HG03139 (cell line): ENCODE results near the gene RHOU.

Source experiments
- ATAC-seq: cut with Tn5 transposase; IDR thresholded peaks from one replicate; pipeline ENCODE4 v1.9.1; 2021; ENCODE audit not compliant: unreplicated experiment

The RHOU gene

GRCh38 chr1:228782662-228783417 lies 47.6 kb downstream of the RHOU start:
- ATAC-seq = no peak

GRCh38 chr1:228783418-228784040 lies 48.2 kb downstream of the RHOU start:
- ATAC-seq = no peak

- no peak for ATAC-seq
Observed at GRCh38 chr1:228784181-228784580, 48.9 kb downstream of the RHOU start.

- ATAC-seq = no peak
Observed at GRCh38 chr1:228785366-228786330, 50.4 kb downstream of the RHOU start.

- no peak for ATAC-seq
Observed at GRCh38 chr1:228786361-228787129, 51.3 kb downstream of the RHOU start.

GRCh38 chr1:228791791-228792190 lies 56.5 kb downstream of the RHOU start:
- ATAC-seq = no peak

GRCh38 chr1:228792601-228793000 lies 57.3 kb downstream of the RHOU start:
- ATAC-seq = no peak

- no peak for ATAC-seq
Observed at GRCh38 chr1:228793032-228793431, 57.8 kb downstream of the RHOU start.

- peak; percentile 56 for ATAC-seq
Observed at GRCh38 chr1:228794173-228794572, 58.9 kb downstream of the RHOU start.

- ATAC-seq = no peak
Observed at GRCh38 chr1:228794810-228795209, 59.5 kb downstream of the RHOU start.

- ATAC-seq = no peak
Observed at GRCh38 chr1:228795596-228795995, 60.3 kb downstream of the RHOU start.
